Keratinocyte (primary cell): Measurements from ENCODE around the gene OPHN1. TPM values are rescaled to one million over a fixed set of nuclear protein-coding genes. Genes with fewer than 3 reads are reported as not detected.
A peak's percentile ranks its signal among the peaks of the same experiment; 100 is the strongest.

Experiments used
- DNase-seq: peaks from one replicate; pipeline ENCODE4 v3.0.0-alpha.2; 2011; ENCODE audit warnings: low read depth, missing footprints, low spot score
- FAIRE-seq: peaks from 2 replicates; lab custom pipeline; 2011; peaks lifted over from hg19 to GRCh38; lab: Jason Lieb, UNC
- H2AFZ ChIP-seq: 2 replicates; pipeline ENCODE4 v1.6.0; 2012; ENCODE audit warnings: low read length, control low read depth, inconsistent platforms; ENCODE audit not compliant: control insufficient read depth
- H3K27ac ChIP-seq: 2 replicates; pipeline ENCODE4 v1.5.1; 2011; ENCODE audit warnings: low read length; ENCODE audit not compliant: control insufficient read depth, insufficient read depth
- H3K27me3 ChIP-seq: 3 replicates; pipeline ENCODE4 v1.6.0; 2011; ENCODE audit warnings: low read length; ENCODE audit not compliant: control insufficient read depth, insufficient read depth; ENCODE audit errors: extremely low read depth
- H3K36me3 ChIP-seq, 2 experiments: 2 replicates in 1 of 2; 3 replicates in 1 of 2; pipeline ENCODE4 v1.5.1; 2011; ENCODE audit warnings: low read length in 2 of 2, mild to moderate bottlenecking in 1 of 2; ENCODE audit not compliant: control insufficient read depth in 2 of 2, insufficient read depth in 2 of 2; ENCODE audit errors: extremely low read depth in 1 of 2
- H3K4me1 ChIP-seq: 3 replicates; pipeline ENCODE4 v1.5.1; 2011; ENCODE audit warnings: low read length; ENCODE audit not compliant: control insufficient read depth, insufficient read depth; ENCODE audit errors: extremely low read depth
- H3K4me2 ChIP-seq: 3 replicates; pipeline ENCODE4 v1.6.0; 2011; ENCODE audit warnings: low read depth, low read length; ENCODE audit not compliant: control insufficient read depth, insufficient read depth; ENCODE audit errors: extremely low read depth
- H3K4me3 ChIP-seq, 3 experiments: fragments of 200-600 bp in 1 of 3; sonication (generic) in 1 of 3; 2 replicates in 2 of 3; 3 replicates in 1 of 3; pipeline ENCODE4 v1.5.1; 2011 to 2016; ENCODE audit warnings: low read length in 3 of 3, mild to moderate bottlenecking in 3 of 3, control low read depth in 2 of 3, inconsistent platforms in 1 of 3, low read depth in 1 of 3, mixed read lengths in 1 of 3, mixed run types in 1 of 3, moderate library complexity in 1 of 3; ENCODE audit not compliant: control insufficient read depth in 2 of 3, insufficient read depth in 2 of 3; ENCODE audit errors: extremely low read depth in 1 of 3
- H3K79me2 ChIP-seq: 2 replicates; pipeline ENCODE4 v1.6.0; 2012; ENCODE audit warnings: low read length; ENCODE audit not compliant: control insufficient read depth, insufficient read depth
- H3K9ac ChIP-seq: 3 replicates; pipeline ENCODE4 v1.6.0; 2011; ENCODE audit warnings: low read length; ENCODE audit not compliant: control insufficient read depth, insufficient read depth; ENCODE audit errors: extremely low read depth
- H3K9me1 ChIP-seq: 3 replicates; pipeline ENCODE4 v1.6.0; 2011; ENCODE audit warnings: low read length; ENCODE audit not compliant: control insufficient read depth, insufficient read depth; ENCODE audit errors: extremely low read depth
- H3K9me3 ChIP-seq: 2 replicates; pipeline ENCODE4 v1.5.1; 2012; ENCODE audit warnings: low read depth, low read length; ENCODE audit not compliant: control insufficient read depth
- H4K20me1 ChIP-seq: 3 replicates; pipeline ENCODE4 v1.6.0; 2011; ENCODE audit warnings: low read length; ENCODE audit not compliant: control insufficient read depth, insufficient read depth; ENCODE audit errors: extremely low read depth
- CTCF ChIP-seq, 3 experiments: IDR thresholded peaks in 1 of 3; conservative IDR thresholded peaks in 1 of 3; optimal IDR thresholded peaks in 1 of 3; 2 replicates in 2 of 3; 3 replicates in 1 of 3; pipeline versions ENCODE3 to v1.5.1; 2011; ENCODE audit warnings: low read length in 3 of 3, mild to moderate bottlenecking in 3 of 3, moderate library complexity in 2 of 3, control low read depth in 1 of 3, inconsistent platforms in 1 of 3; ENCODE audit not compliant: insufficient read depth in 2 of 3; ENCODE audit errors: extremely low read depth in 1 of 3
- EZH2 ChIP-seq: IDR thresholded peaks from one replicate; pipeline ENCODE4 v1.6.1; 2012; ENCODE audit warnings: inconsistent platforms, mild to moderate bottlenecking, low read length, moderate library complexity
- dilution Hi-C: fragments of 300-500 bp; cut with MboI; formaldehyde crosslinking; loops from one replicate; pipeline ENCODE4 v1.7.0; 2020; ENCODE audit warnings: low sequenced_read_pairs; ENCODE audit not compliant: extremely low pct_ligation_motif_present
- polyA plus RNA-seq, 5 experiments: library from polyadenylated mRNA; depleted of rRNA in 3 of 5; stranded (reverse) in 3 of 5; stranded (forward) in 1 of 5; unstranded in 1 of 5; fragments of >200 nt; gene quantifications; 1 replicate in 1 of 5; 2 replicates in 3 of 5; 3 replicates in 1 of 5; pipeline versions ENCODE4 v1.2.1 to v1.2.3, GENCODE V29; 2011 to 2012; ENCODE audit warnings: missing spikeins in 2 of 5, low read depth in 1 of 5, low replicate concordance in 1 of 5

The OPHN1 gene
- polyA plus RNA-seq, 1 donor (not counting 4 experiments of a cell fraction or from before 2014, with no cell fraction given): 3.1 TPM

DNA sequence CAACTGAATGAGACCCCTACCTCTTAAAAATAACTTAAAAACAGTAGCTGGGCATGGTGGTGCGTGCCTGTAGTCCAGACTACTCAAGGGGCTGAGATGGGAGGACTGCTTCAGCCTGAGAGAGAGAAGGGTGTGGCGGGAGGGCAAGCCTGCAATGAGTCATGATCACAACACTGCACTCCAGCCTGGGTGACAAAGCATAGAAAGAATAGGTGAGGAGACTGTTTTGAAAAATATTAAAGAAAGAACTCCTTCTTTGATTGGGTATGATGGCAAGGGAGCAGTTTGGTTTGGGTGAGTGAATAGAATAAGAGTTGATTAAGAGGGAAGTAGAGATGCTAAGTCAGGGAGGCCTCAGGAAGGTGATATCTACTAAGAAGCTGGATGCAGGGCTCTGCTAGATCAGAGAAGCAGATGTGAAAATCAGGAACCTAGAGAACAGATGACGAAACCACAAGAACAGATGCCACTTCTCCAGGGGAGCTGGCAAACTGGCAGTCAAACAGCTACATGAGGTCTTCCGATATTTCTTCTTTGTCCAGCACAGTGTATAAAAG is 318.6 kb downstream of the OPHN1 start:
- H3K4me1 ChIP-seq: peaks cover 3% of the 10 kb centered on the region
- no peaks in the 10 kb centered on the region for H3K27me3 ChIP-seq
- no peaks in the 10 kb centered on the region for H3K9me1 ChIP-seq
- dilution Hi-C loops: no loop called here
- no peaks in the 10 kb centered on the region for H3K79me2 ChIP-seq
- H3K4me3 ChIP-seq: no peak overlapping the region
- no peaks in the 10 kb centered on the region for H3K9me3 ChIP-seq
- H3K36me3 ChIP-seq: peaks cover 0 to 3% of the 10 kb centered on the region in 2 experiments
- no peak overlapping the region for H3K9ac ChIP-seq
- H3K27ac ChIP-seq: peak overlapping the region; percentile 19
- TF ChIP-seq CTCF (optimal IDR thresholded peaks at IDR 0.05 in 1 of 3, IDR thresholded peaks at IDR 0.05 in 1 of 3, conservative IDR thresholded peaks at IDR 0.05 in 1 of 3; ENCODE audit: extremely low read depth in 1 of 3, insufficient read depth in 2 of 3, low read length in 3 of 3) (no peak), EZH2 (no peak)
- no peaks in the 10 kb centered on the region for H4K20me1 ChIP-seq
- H2AFZ ChIP-seq: no peak overlapping the region
- H3K4me2 ChIP-seq: no peak overlapping the region
- FAIRE-seq (no peak), DNase-seq (no peak)

GRCh38 chrX:68113837-68114572 is 319.3 kb downstream of the OPHN1 start:
- dilution Hi-C loops: no loop called here
- no peak overlapping the region for H3K9ac ChIP-seq

More at GRCh38 chrX:68113837-68114572, 319.3 kb downstream of the OPHN1 start:
- TF ChIP-seq CTCF (optimal IDR thresholded peaks at IDR 0.05 in 1 of 3, IDR thresholded peaks at IDR 0.05 in 1 of 3, conservative IDR thresholded peaks at IDR 0.05 in 1 of 3; ENCODE audit: extremely low read depth in 1 of 3, insufficient read depth in 2 of 3, low read length in 3 of 3): no peak
- TF ChIP-seq EZH2: no peak
- H3K4me3 ChIP-seq: no peak overlapping the region
- H3K4me1 ChIP-seq: peaks cover 3% of the 10 kb centered on the region
- H4K20me1 ChIP-seq: no peaks in the 10 kb centered on the region
- H2AFZ ChIP-seq: no peak overlapping the region
- H3K36me3 ChIP-seq: peaks cover 0 to 3% of the 10 kb centered on the region in 2 experiments
- peak overlapping the region; percentile 19 for H3K27ac ChIP-seq
- DNase-seq (no peak), FAIRE-seq (no peak)
- H3K9me1 ChIP-seq: no peaks in the 10 kb centered on the region
- H3K9me3 ChIP-seq: no peaks in the 10 kb centered on the region
- H3K79me2 ChIP-seq: no peaks in the 10 kb centered on the region
- H3K27me3 ChIP-seq: no peaks in the 10 kb centered on the region
- no peak overlapping the region for H3K4me2 ChIP-seq
